Astrocyte of the cerebellum (primary cell): ENCODE data around the gene FAM131B.

Source experiments
- DNase-seq: peaks from one replicate; pipeline ENCODE4 v3.0.0-alpha.2; 2011; ENCODE audit warnings: low read depth
- H3K4me3 ChIP-seq: 2 replicates; pipeline ENCODE4 v1.5.1; 2011; ENCODE audit warnings: mild to moderate bottlenecking, low read depth, low read length, moderate library complexity
- CTCF ChIP-seq: IDR thresholded peaks from 2 replicates; pipeline ENCODE4 v1.5.1; 2012; ENCODE audit warnings: low read length, low read depth, moderate library complexity, mild to moderate bottlenecking; ENCODE audit errors: missing control alignments
- in situ Hi-C: cut with HindIII; loops from 2 replicates; pipeline ENCODE4 v1.10.0; 2017; ENCODE audit warnings: low sequenced_read_pairs

FAM131B gene

GRCh38 chr7:143322760-143323633 lies 39.5 kb downstream of the FAM131B start:
- no peak for DNase-seq
- H3K4me3 ChIP-seq: no peak overlapping the region
- in situ Hi-C loops: no loop called here
- TF ChIP-seq CTCF: no peak

GRCh38 chr7:143321734-143322133 lies 40.8 kb downstream of the FAM131B start:
- DNase-seq: no peak
- in situ Hi-C loops: no loop called here
- no peak for TF ChIP-seq CTCF
- H3K4me3 ChIP-seq: no peak overlapping the region

GRCh38 chr7:143321242-143321641 lies 41.3 kb downstream of the FAM131B start:
- H3K4me3 ChIP-seq: no peak overlapping the region
- DNase-seq: no peak
- in situ Hi-C loops: no loop called here
- TF ChIP-seq CTCF: no peak

- in situ Hi-C loops: no loop called here
- no peak for DNase-seq
Observed at GRCh38 chr7:143320620-143321019, 41.9 kb downstream of the FAM131B start.

GRCh38 chr7:143318661-143319060 lies 43.9 kb downstream of the FAM131B start:
- in situ Hi-C loops: no loop called here
- no peak for TF ChIP-seq CTCF
- no peak overlapping the region for H3K4me3 ChIP-seq
- no peak for DNase-seq

More at GRCh38 chr7:143320620-143321019, 41.9 kb downstream of the FAM131B start:
- no peak overlapping the region for H3K4me3 ChIP-seq
- TF ChIP-seq CTCF: no peak

GRCh38 chr7:143316492-143316891 lies 46.0 kb downstream of the FAM131B start:
- no peak overlapping the region for H3K4me3 ChIP-seq
- in situ Hi-C loops: no loop called here
- no peak for DNase-seq
- TF ChIP-seq CTCF: no peak

GRCh38 chr7:143315776-143316175 lies 46.7 kb downstream of the FAM131B start, which contains the start of gene CLCN1:
CLCN1 (plus strand) TSS chr7:143316111; CDS start chr7:143316213, 102 bp downstream.
- TF ChIP-seq CTCF: no peak
- DNase-seq: no peak
- H3K4me3 ChIP-seq: no peak within 1 kb of the TSS
- in situ Hi-C loops: no loop called here
